GM12872 (cell line): ENCODE data around the gene SYNDIG1L.

Experiments used
- TF ChIP-seq, protein P1 (sequence below): IDR thresholded peaks from 3 replicates; pipeline ENCODE4 v1.5.1; 2011; ENCODE audit warnings: low read depth, mild to moderate bottlenecking, low read length, moderate library complexity; ENCODE audit not compliant: insufficient read depth

Gene SYNDIG1L

DNA sequence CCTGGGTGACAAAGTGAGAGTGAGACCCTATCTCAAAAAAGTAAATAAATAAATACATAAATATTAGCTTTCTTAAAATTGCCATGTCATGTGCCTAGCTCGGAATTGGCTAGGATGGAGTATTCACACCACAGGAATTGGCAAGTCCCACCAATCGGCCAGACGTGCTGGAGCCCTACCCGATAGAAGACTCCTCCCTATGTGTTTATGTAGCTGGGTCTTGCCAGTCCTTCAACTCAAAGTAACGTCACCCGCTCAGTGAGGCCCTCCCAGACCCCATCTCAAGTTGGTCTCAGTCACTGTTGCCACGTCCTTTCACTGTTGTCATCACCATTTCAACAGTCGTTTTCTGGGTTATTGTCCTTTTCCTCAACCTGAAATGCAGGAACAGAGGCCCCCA lies 57.6 kb downstream of the SYNDIG1L start:
- TF ChIP-seq, protein P1, sequence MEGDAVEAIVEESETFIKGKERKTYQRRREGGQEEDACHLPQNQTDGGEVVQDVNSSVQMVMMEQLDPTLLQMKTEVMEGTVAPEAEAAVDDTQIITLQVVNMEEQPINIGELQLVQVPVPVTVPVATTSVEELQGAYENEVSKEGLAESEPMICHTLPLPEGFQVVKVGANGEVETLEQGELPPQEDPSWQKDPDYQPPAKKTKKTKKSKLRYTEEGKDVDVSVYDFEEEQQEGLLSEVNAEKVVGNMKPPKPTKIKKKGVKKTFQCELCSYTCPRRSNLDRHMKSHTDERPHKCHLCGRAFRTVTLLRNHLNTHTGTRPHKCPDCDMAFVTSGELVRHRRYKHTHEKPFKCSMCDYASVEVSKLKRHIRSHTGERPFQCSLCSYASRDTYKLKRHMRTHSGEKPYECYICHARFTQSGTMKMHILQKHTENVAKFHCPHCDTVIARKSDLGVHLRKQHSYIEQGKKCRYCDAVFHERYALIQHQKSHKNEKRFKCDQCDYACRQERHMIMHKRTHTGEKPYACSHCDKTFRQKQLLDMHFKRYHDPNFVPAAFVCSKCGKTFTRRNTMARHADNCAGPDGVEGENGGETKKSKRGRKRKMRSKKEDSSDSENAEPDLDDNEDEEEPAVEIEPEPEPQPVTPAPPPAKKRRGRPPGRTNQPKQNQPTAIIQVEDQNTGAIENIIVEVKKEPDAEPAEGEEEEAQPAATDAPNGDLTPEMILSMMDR = no peak

- TF ChIP-seq, protein P1 = no peak
Measured at GRCh38 chr14:74368026-74368425, 58.0 kb downstream of the SYNDIG1L start.

DNA sequence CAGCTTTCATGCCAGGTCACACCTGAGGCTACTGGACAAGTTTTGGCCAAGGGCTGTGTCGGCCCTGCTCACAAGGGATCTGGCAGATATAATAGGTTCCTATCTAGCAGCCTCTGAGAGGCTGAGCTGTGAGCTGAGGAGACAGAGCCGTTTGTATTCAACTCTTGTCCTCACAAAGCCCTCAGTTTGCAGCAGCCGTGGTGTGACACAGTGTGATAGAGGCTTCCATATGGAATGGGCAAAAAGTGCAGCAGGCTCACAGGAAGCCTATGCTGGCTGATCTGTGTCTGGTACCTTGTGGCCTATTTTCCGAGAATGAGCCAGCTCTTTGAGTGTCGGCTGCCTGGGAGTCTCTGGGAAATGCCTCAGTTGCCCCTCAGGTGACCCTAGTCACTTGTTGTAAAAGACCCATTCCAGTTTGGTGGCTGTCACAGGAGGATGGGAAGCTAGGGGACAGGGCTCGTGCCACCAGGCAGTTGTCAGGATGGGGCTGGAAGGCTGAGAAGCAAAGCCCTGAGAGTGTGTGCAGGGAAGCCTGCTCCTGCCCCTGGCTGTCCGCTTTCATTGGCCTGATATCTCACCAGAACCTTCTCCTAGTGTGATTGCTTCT lies 61.6 kb downstream of the SYNDIG1L start:
- TF ChIP-seq, protein P1 = no peak

DNA sequence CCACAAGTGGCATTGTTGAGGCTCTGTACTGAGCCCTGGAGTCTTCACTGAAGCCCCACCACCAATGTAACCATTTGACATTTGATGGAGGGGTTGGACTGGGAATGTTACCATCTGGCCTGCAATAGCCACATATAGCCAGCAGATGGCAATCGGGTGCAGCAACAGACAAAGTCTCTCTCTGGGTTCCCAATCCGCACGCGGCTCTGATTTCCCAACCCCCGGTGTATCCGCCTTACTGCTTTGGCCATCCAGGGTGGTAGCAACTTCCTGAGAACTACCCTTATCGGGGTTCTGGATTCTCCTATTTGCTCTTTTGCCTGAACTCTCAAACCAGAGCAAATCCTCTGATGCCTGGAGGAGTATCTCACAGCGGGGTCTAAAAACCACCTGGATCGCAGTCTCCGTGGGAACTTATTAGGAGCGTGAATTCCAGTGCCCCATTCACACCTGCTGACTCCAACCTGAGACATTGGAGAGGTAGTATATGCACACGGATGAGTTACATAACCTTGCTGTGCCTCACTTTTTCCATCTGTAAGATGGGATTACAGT lies 63.6 kb downstream of the SYNDIG1L start:
- TF ChIP-seq, protein P1 = peak; percentile 98

- TF ChIP-seq, protein P1 = no peak
Measured at GRCh38 chr14:74360163-74360562, 65.8 kb downstream of the SYNDIG1L start.

GRCh38 chr14:74358176-74358829 lies 67.7 kb downstream of the SYNDIG1L start:
- TF ChIP-seq, protein P1 = no peak

DNA sequence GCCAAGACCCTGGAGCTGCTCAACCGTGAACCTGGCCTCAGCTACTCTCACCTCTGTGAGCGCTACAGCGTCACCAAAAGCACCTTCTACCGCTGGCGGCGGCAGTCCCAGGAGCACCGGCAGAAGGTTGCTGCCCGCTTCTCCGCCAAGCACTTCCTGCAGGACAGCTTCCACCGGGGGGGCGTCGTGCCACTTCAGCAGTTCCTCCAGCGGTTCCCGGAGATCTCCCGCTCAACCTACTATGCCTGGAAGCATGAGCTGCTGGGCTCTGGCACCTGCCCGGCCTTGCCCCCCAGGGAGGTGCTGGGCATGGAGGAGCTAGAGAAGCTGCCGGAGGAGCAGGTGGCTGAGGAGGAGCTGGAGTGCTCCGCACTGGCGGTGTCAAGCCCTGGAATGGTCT lies 68.4 kb downstream of the SYNDIG1L start:
- TF ChIP-seq, protein P1 = no peak
